GM19035 (cell line): ENCODE results near the gene CPNE7.

ENCODE experiments used
- ATAC-seq: cut with Tn5 transposase; IDR thresholded peaks from one replicate; pipeline ENCODE4 v1.9.1; 2021; ENCODE audit not compliant: unreplicated experiment

CPNE7 gene

DNA sequence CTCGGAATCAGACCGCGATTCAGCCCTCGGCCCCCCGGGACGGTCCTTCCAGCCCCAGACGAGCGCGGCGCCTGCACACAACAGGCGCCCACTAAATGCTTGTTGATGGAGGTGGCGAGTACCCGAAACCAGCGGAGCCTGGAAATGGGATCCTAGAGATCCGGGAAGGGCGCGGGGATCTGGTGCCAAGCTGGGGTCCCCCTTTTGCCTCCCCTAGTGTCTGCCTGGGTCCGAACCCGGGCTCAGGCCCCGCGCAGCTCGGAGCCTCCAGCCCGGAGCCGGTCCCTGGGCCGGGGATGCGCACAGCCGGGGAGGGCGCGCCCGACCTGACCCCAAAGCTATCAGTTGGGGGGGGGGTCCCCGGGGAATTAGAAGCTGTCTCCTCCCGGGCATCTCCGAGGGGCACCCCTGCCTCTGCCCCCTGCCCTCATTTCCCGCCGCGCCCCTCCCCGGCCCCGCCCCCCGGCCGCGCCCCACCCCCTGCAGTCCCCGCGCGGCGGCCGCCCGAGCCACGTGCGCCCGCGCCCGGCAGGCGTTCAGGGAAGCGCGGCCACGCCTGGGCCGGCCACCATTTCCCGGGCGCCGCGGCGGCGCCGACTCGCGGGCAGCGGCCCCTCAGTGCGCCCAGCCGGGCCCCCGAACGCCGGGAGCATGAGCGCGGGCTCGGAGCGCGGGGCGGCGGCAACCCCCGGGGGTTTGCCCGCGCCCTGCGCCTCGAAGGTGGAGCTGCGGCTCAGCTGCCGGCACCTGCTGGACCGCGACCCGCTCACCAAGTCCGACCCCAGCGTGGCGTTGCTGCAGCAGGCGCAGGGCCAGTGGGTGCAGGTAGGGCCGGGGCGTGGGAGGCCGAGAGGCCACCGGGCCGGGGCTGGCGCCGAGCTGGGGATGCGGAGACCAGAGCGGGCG lies at the start of gene CPNE7:
CPNE7 (plus strand) TSS at position 512 of the 906 bp plus-strand sequence; CDS start at position 652, 140 bp downstream.
- ATAC-seq = no peak

DNA sequence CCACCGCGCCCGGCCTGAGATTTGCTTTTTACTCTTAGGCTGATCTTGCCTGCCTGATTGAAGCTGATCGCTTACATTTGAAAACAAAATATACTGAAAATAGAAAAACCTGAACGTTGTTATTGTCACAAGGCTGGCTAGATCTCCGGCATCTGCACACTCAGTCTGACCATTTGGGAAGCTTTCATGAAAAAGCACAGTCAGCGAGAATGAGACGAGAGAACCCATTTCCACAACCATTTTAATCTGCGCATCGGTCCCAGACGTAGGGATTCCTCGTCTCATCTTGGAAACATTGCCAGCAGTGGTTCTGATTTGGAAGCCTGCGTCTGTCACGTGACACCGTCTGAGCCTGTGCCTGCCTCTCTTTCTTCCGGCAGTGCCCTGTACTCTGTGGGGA lies 46.5 kb upstream of the CPNE7 start:
- ATAC-seq = no peak

GRCh38 chr16:89530401-89531381 lies 44.9 kb upstream of the CPNE7 start:
- ATAC-seq = no peak

GRCh38 chr16:89531821-89532526 lies 43.6 kb upstream of the CPNE7 start:
- ATAC-seq = no peak

- ATAC-seq = no peak
These were observed 41.3 kb upstream of the CPNE7 start for GRCh38 chr16:89534252-89534756.

DNA sequence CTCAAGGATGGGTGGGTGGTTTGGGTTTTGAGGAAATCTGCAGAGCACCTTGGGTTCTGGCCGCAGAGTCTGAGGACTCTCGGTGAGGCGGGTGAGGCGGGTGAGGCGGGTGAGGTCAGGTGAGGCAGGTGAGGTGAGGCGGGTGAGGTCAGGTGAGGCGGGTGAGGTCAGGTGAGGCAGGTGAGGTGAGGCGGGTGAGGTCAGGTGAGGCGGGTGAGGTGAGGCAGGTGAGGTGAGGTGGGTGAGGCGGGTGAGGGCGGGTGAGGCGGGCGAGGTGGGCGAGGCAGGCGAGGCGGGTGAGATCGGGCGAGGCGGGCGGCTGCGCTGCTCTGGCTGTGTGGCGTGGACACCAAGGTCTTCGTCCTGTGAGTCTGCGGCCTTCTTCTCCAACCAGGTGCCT lies 39.2 kb upstream of the CPNE7 start:
- ATAC-seq = no peak

GRCh38 chr16:89536886-89537548 lies 38.5 kb upstream of the CPNE7 start:
- ATAC-seq = no peak

DNA sequence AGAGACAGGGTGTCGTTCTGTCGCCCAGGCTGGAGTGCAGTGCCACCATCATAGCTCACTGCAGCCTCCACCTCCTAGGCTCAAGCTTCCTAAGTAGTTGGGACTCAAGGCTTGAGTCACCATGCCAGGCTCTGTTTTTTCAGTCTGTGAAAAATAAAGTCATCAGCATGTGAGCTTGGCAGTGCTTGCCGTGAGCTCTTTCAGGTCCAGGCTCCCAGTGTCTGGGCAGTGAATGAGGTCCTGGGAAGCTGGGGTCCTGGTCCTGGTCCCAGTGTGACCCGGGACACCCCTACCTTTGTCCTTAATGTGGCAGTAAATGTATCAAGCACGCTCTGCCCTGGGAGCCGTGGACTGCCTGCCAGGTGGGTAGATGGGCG lies 38.0 kb upstream of the CPNE7 start:
- ATAC-seq = no peak

GRCh38 chr16:89538286-89538685 lies 37.3 kb upstream of the CPNE7 start:
- ATAC-seq = no peak

- no peak for ATAC-seq
These were observed 35.0 kb upstream of the CPNE7 start for GRCh38 chr16:89540557-89540956.

- ATAC-seq = no peak
These were observed 33.8 kb upstream of the CPNE7 start for GRCh38 chr16:89541792-89542191.

GRCh38 chr16:89544113-89544512 lies 31.4 kb upstream of the CPNE7 start:
- no peak for ATAC-seq

GRCh38 chr16:89544713-89545043 lies 30.9 kb upstream of the CPNE7 start:
- no peak for ATAC-seq

DNA sequence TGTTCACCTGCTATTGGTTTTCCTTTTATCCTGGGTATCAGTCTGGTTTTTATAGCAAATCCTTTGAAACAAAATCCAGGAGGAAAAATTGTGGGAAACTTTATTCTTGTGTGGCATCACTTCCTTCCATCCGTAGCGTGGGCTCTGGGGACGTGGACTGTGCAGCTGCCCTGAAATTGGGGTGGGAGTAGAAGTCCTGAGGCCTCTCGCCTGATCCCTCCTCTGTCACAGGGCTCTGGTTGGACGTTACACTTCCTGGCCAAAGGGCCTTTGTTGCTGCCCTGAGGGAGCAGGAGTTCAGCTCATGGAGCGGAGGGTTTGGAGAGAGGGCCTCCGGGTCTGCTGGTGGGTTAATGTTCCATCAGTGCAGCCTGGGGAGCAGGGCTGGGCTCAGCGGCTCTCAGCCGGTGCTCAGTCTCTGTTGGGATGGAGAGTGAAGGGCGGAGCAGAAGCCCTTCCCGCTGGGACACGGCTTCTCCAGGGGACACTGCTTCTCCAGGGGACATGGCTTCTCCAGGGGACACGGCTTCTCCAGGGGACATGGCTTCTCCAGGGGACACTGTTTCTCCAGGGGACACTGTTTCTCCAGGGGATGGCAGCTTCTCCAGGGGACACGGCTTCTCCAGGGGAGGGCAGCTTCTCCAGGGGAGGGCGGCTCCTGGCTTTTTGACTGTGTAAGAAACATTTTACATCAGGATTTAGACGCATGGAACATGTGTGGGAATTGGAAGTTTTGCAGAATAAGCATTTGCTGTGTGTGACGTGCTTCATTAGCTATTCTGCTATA lies 30.3 kb upstream of the CPNE7 start:
- ATAC-seq = no peak

DNA sequence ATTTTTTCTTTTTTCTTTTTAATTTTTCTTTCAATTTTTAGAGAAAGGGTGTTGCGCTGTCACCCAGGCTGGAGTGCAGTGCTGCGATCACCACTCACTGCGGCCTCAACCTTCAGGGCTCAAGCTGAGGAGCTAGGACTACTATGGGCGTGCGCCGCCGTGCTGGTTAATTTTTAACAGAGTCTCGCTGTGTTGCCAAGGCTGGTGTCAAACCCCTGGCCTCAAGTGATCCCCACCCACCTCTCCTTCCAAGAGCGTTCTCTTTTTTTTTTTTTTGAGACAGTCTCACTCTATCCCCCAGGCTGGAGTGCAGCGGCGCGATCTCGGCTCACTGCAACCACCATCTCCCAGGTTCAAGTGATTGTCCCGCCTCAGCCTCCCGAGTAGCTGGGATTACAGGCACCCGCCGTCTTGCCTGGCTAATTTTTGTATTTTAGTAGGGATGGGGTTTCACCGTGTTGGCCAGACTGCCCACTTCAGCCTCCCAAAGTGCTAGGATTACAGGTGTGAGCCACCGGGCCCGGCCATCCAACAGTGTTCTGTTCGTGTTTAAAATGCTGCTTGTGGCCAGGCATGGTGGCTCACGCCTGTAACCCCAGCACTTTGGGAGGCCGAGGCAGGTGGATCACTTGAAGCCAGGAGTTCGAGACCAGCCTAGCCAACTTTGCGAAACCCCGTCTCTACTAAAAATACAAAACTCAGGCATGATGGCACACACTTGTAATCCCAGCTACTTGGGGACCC lies 29.6 kb upstream of the CPNE7 start:
- no peak for ATAC-seq

- ATAC-seq = no peak
These were observed 28.8 kb upstream of the CPNE7 start for GRCh38 chr16:89546781-89547180.

DNA sequence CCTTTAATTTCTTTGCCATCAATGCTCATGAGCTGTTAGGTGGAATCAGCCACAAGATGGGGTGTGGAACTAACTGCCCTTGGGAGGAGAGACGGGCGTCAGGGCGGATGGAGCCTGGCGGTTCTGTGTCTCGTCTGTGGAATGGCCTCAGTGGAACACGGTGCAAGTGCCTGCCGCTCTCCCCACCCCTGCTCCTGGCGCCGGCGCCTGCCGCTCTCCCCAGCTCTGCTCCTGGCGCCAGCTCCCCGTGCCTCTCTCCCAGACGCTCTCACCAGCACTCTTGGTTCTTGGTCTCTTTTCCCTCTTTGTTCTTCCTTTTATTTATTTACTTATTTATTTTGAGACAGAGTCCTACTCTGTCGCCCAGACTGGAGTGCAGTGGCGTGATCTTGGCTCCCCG lies 28.3 kb upstream of the CPNE7 start:
- no peak for ATAC-seq

GRCh38 chr16:89547860-89548259 lies 27.7 kb upstream of the CPNE7 start:
- ATAC-seq = no peak
